T-cell (primary cell): ENCODE measurements around the gene BORCS8. TPM values are rescaled to one million over a fixed set of nuclear protein-coding genes. Genes with fewer than 3 reads are reported as not detected.

Experiments
- ATAC-seq, 4 experiments: fragments of 200-7000 bp in 3 of 4; fragments of 150-1000 bp in 1 of 4; cut with Tn5 transposase; replicated peaks in 1 of 4; 1 replicate in 3 of 4; 2 replicates in 1 of 4; pipeline ENCODE4 v1.10.0; 2021; ENCODE audit warnings: moderate library complexity in 3 of 4, mild to moderate bottlenecking in 2 of 4, moderate number of reproducible peaks in 1 of 4
- CTCF ChIA-PET, 2 donors: fragments of 300-600 bp; sonication (Branson Sonifier 250); formaldehyde crosslinking; loops; one replicate each; lab custom pipeline; 2022; ENCODE audit warnings: antibody characterized with exemption in 2 of 2; lab: Charles Lee
- POLR2A ChIA-PET, 2 donors: fragments of 300-600 bp; sonication (Branson Sonifier 250); formaldehyde crosslinking; loops; one replicate each; lab custom pipeline; 2022; ENCODE audit warnings: antibody characterized with exemption in 2 of 2; lab: Charles Lee
- DNase-seq, 35 experiments: peaks; one replicate each; pipeline versions ENCODE4 v3.0.0 to v3.0.0-alpha.2; 2013 to 2023
- H3K27ac ChIP-seq: one replicate; pipeline ENCODE4 v1.5.1; 2013; ENCODE audit warnings: low read length
- H3K27me3 ChIP-seq, 2 experiments: replicated peaks in 1 of 2; 1 replicate in 1 of 2; 2 replicates in 1 of 2; pipeline versions ENCODE4 v1.6.1 to v1.7.0; 2013; ENCODE audit warnings: low read length in 1 of 2, mixed read lengths in 1 of 2; ENCODE audit not compliant: control insufficient read depth in 2 of 2, insufficient read depth in 2 of 2; ENCODE audit errors: extremely low read depth in 1 of 2
- H3K36me3 ChIP-seq, 2 donors: 1 replicate in 1 of 2; 2 replicates in 1 of 2; pipeline versions ENCODE4 v1.6.1 to v1.7.0; 2013; ENCODE audit warnings: low read length in 1 of 2; ENCODE audit not compliant: control insufficient read depth in 2 of 2, insufficient read depth in 1 of 2; ENCODE audit errors: extremely low read depth in 1 of 2
- H3K4me1 ChIP-seq, 2 experiments: 1 replicate in 1 of 2; 2 replicates in 1 of 2; pipeline versions ENCODE4 v1.6.1 to v1.7.0; 2013; ENCODE audit warnings: low read length in 2 of 2, mixed read lengths in 1 of 2; ENCODE audit not compliant: insufficient read depth in 2 of 2, control insufficient read depth in 1 of 2; ENCODE audit errors: extremely low read depth in 1 of 2
- H3K4me3 ChIP-seq, 2 donors: 1 replicate in 1 of 2; 2 replicates in 1 of 2; pipeline versions ENCODE4 v1.5.1 to v1.7.0; 2013; ENCODE audit warnings: mild to moderate bottlenecking in 2 of 2, low read length in 1 of 2, moderate library complexity in 1 of 2; ENCODE audit not compliant: control insufficient read depth in 1 of 2; ENCODE audit errors: extremely low read depth in 1 of 2
- H3K9me3 ChIP-seq: 2 replicates; pipeline ENCODE4 v1.7.0; 2013
- H3K27ac Mint-ChIP-seq, 2 donors: one replicate each; pipeline ENCODE4 v1.8.0; 2020 to 2021; ENCODE audit warnings: mild to moderate bottlenecking in 2 of 2, mixed read lengths in 2 of 2
- H3K27me3 Mint-ChIP-seq, 2 donors: one replicate each; pipeline ENCODE4 v1.8.0; 2021 to 2022; ENCODE audit warnings: mixed read lengths in 2 of 2
- H3K36me3 Mint-ChIP-seq: one replicate; pipeline ENCODE4 v1.8.0; 2021; ENCODE audit warnings: mixed read lengths
- H3K4me1 Mint-ChIP-seq, 3 donors: one replicate each; pipeline ENCODE4 v1.8.0; 2020 to 2022; ENCODE audit warnings: mixed read lengths in 3 of 3, mild to moderate bottlenecking in 1 of 3
- H3K4me3 Mint-ChIP-seq, 3 donors: one replicate each; pipeline ENCODE4 v1.8.0; 2020 to 2022; ENCODE audit warnings: mild to moderate bottlenecking in 3 of 3, mixed read lengths in 3 of 3, moderate library complexity in 3 of 3
- H3K9me3 Mint-ChIP-seq, 3 donors: one replicate each; pipeline ENCODE4 v1.8.0; 2020 to 2022; ENCODE audit warnings: mixed read lengths in 3 of 3
- whole genome bisulfite sequencing: methylation state at CpG from one replicate; pipeline ENCODE4 v1.1.5; 2013; ENCODE audit warnings: missing lambda C conversion rate; ENCODE audit not compliant: insufficient coverage; 5-methylcytosine and 5-hydroxymethylcytosine counted together
- total RNA-seq, 35 experiments: library from RNA in 6 of 35; stranded (reverse) in 6 of 35; fragments of 120-200 nt in 1 of 35; gene quantifications; one replicate each; pipeline versions ENCODE4 v1.2.1 to v1.2.4 and lab custom pipeline; 2013 to 2026

BORCS8 gene
- total RNA-seq, 5 donors from 2014 or later (not counting 1 experiment from before 2014, with no cell fraction given) = 16.5 to 44.3 (median 35.5) TPM

DNA sequence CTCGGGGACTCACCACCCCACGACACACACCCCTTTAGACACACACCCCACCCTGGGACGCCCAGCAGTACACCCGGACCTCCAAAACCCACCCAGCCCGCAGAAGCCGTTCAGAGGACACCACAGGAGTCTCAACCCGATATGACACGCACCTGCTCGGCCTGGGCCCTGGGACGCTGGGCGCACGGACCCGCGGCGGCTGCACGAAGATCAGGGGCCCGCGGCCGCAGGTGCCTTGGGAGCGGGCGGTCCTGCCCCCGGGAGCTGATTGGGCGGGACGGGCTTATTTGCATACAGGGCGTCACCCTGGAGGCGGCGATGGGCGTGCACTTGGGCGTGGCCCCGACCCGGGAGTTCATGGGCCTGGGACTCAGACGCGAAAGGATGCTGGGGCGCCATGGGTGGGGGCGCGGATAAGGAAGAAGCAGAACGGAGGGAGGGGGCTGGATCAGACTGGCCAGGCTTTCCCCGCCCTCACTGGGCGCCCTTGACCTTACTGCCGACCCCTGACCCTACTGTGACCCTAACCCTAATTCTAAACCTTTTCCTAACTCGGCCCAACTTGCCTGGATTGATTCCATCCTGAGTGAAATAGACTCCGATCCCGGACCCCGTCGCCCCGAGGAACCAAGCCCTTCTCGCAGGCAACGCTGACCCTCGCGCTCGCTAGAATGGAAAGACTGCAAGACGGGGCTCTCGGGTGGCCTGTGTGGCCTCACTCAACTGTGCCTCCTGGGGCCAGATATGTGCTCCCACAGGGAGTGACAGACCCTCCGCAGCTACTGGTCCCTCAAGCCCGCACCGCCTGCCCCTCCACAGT, 21.7 kb downstream of the BORCS8 start, which contains the start of gene MEF2B:
Gene MEF2B, minus strand, starts transcription at position 211 of the 820 bp plus-strand sequence. CDS start 19,528 bp downstream, outside the sequence.
- Mint-ChIP-seq H3K27me3 (no peaks in the 10 kb centered on the region), H3K9me3 (no peaks in the 10 kb centered on the region), H3K4me3 (peak within 1 kb of the TSS; percentile 39 to 67 (median 60)), H3K27ac (peak within 1 kb of the TSS in 1 of 2 donors; percentile 34), H3K4me1 (peaks cover 15 to 22% (median 16%) of the 10 kb centered on the region in 3 donors), H3K36me3 (no peaks in the 10 kb centered on the region)
- POLR2A ChIA-PET = no interaction called here
- WGBS = 25% methylated on average over 54 of the region's 56 CpGs
- DNase-seq = peak; percentile 47 to 83 (median 74)
- Histone ChIP-seq H3K9me3 (no peaks in the 10 kb centered on the region), H3K4me3 (peak within 1 kb of the TSS in 1 of 2 donors; percentile 19), H3K27ac (no peak within 1 kb of the TSS), H3K4me1 (peaks cover 0 to 18% of the 10 kb centered on the region in 2 experiments), H3K36me3 (peaks cover 0 to 5% of the 10 kb centered on the region in 2 donors), H3K27me3 (peaks cover 0 to 19% of the 10 kb centered on the region in 2 experiments)
- CTCF ChIA-PET = interaction anchor here in 1 of 2 donors (0.6 kb wide), 1 partner anchor 21 kb away, joined by 5 read pairs; no protein-coding TSS in a partner anchor
- peak; percentile 88 to 99 (median 93) for ATAC-seq

DNA sequence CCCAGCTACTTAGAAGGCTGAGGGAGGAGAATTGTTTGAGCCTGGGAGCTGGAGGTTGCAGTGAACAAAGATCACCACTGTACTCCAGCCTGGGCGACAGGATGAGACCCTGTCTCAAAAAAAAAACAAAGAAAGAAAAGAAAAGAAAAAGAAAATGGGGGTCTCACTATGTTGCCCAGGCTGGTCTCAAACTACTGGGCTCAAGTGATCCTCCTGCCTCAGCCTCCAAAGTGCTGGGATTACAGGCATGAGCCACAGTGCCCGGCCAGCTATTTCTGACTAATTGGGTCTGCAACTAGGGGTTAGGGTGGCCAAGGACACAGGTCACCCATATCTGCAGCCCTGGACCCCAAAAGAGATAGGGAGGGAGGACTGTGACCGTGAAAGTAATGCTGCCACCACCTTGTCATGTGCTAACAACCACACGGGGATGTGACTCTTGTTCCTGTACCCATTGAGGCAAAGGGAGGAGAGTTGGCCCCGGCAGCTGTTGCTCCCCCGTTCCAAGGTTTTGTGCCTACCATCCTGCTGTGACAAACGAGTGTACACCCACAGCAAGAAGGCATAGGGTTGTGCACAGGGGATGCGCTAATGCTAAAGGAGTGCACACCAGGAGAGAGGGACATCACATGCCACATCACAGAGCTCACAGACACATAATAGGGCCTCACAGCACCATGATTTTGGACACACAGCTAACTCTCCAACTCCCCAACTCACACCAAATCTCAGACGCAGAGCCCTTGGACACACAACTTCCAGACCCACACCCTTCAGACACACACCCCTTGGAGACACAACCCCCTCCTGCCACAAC, 22.5 kb downstream of the BORCS8 start:
- H3K4me3 ChIP-seq = peak overlapping the region in 1 of 2 donors; percentile 19
- no peak overlapping the region for H3K27ac ChIP-seq
- Mint-ChIP-seq H3K27me3 (no peaks in the 10 kb centered on the region), H3K27ac (no peak overlapping the region), H3K9me3 (no peaks in the 10 kb centered on the region), H3K36me3 (no peaks in the 10 kb centered on the region), H3K4me3 (peak overlapping the region; percentile 39 to 67 (median 60)), H3K4me1 (peaks cover 15 to 19% (median 16%) of the 10 kb centered on the region in 3 donors)
- 97% methylated on average over 5 of the region's 9 CpGs for WGBS
- H3K4me1 ChIP-seq = peaks cover 0 to 13% of the 10 kb centered on the region in 2 experiments
- POLR2A ChIA-PET = no interaction called here
- CTCF ChIA-PET = interaction anchor here in 1 of 2 donors (0.6 kb wide), 2 partner anchors 22 to 190 kb away, joined by 4 to 5 read pairs; no protein-coding TSS in a partner anchor
- H3K27me3 ChIP-seq = peaks cover 0 to 19% of the 10 kb centered on the region in 2 experiments
- no peaks in the 10 kb centered on the region for H3K9me3 ChIP-seq
- DNase-seq = no peak
- ATAC-seq = peak in 1 of 4 experiments; percentile 4
- peaks cover 0 to 5% of the 10 kb centered on the region in 2 donors for H3K36me3 ChIP-seq

DNA sequence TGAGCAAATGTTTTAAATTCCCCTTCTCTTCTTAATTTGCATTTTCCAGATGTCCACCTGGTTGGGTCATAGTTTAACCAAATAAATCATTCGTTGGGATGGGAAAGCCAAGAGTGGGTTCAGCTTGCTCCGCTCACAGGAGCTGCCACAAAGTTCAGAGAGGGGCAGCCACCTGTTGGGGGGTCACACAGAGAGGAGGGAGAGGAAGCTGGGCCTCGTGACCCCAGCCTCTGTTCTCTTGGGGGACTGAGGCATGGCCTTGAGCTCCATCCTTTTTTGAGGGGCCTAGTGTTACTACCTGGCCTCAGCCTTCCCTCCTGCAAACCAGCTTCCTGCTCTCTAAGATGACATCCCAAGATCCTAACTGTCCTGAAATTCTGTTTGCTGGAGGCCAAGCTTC, 24.3 kb downstream of the BORCS8 start:
- Mint-ChIP-seq H3K4me3 (no peak overlapping the region), H3K4me1 (peaks cover 15 to 19% (median 16%) of the 10 kb centered on the region in 3 donors), H3K27ac (no peak overlapping the region), H3K36me3 (no peaks in the 10 kb centered on the region), H3K27me3 (no peaks in the 10 kb centered on the region), H3K9me3 (no peaks in the 10 kb centered on the region)
- Histone ChIP-seq H3K27ac (no peak overlapping the region), H3K9me3 (no peaks in the 10 kb centered on the region), H3K36me3 (peaks cover 0 to 5% of the 10 kb centered on the region in 2 donors), H3K4me3 (no peak overlapping the region), H3K27me3 (peaks cover 0 to 19% of the 10 kb centered on the region in 2 experiments), H3K4me1 (peaks cover 0 to 13% of the 10 kb centered on the region in 2 experiments)
- ATAC-seq (no peak), DNase-seq (no peak)
- ChIA-PET CTCF (interaction anchor here in 1 of 2 donors (0.7 kb wide), 1 partner anchor 269 kb away, joined by 3 read pairs; no protein-coding TSS in a partner anchor), POLR2A (no interaction called here)
- 94% methylated on average over 3 of the region's 3 CpGs for WGBS

DNA sequence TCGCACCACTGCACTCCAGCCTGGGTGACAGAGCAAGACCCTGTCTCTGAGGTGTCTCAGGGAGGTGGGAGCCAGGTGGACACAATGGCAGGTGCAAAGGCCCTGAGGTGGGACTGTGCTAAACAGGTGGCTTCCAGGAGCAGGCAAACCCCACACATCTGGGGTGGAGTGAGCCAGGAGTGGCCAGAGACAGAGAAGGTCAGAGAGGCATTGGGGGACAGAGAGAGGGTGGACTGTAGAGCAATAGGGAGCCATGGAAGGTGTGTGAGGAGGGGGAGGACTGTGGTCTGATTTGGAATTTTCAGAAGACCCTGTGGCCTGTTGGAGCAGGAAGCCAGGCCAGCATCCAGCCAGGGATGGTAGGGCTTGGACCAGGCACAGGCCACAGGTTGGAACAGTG, 26.6 kb downstream of the BORCS8 start:
- H3K36me3 Mint-ChIP-seq = no peaks in the 10 kb centered on the region
- H3K9me3 Mint-ChIP-seq = no peaks in the 10 kb centered on the region
- DNase-seq = no peak
- H3K4me3 Mint-ChIP-seq = no peak overlapping the region
- WGBS = 89% methylated on average over 1 of the region's 1 CpG
- H3K36me3 ChIP-seq = peaks cover 0 to 5% of the 10 kb centered on the region in 2 donors
- no peak overlapping the region for H3K27ac Mint-ChIP-seq
- ChIA-PET CTCF (no interaction called here), POLR2A (no interaction called here)
- no peaks in the 10 kb centered on the region for H3K27me3 Mint-ChIP-seq
- no peak for ATAC-seq
- H3K4me3 ChIP-seq = no peak overlapping the region
- H3K4me1 ChIP-seq = peaks cover 0 to 11% of the 10 kb centered on the region in 2 experiments
- no peak overlapping the region for H3K27ac ChIP-seq
- no peaks in the 10 kb centered on the region for H3K9me3 ChIP-seq
- peaks cover 0 to 8% of the 10 kb centered on the region in 2 experiments for H3K27me3 ChIP-seq
- peaks cover 11 to 17% (median 13%) of the 10 kb centered on the region in 3 donors for H3K4me1 Mint-ChIP-seq

DNA sequence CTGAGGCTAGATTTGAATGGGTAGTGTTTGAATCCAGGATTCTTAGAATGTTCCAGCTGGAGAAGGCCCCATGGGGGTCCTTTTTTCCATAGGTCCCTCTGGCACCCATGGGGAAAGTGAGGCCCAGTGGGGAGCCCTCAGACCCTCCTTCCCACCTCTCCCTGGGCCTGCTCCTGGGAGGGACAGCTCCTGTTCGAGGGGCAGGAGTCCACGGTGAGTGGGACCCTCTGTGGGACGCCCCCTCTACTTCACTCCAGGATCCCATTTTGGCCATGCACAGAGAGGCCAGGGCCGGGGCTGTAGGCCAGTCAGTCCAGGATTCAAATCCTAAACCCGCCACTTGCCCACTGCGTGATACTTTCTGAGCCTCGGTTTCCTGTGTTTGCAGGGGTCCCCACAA, 29.5 kb downstream of the BORCS8 start:
- DNase-seq = no peak
- H3K36me3 Mint-ChIP-seq = peaks cover 4% of the 10 kb centered on the region
- no peaks in the 10 kb centered on the region for H3K9me3 ChIP-seq
- no peak overlapping the region for H3K4me3 ChIP-seq
- no peaks in the 10 kb centered on the region for H3K27me3 Mint-ChIP-seq
- ChIA-PET CTCF (no interaction called here), POLR2A (no interaction called here)
- H3K9me3 Mint-ChIP-seq = no peaks in the 10 kb centered on the region
- peaks cover 2 to 7% (median 2%) of the 10 kb centered on the region in 3 donors for H3K4me1 Mint-ChIP-seq
- H3K36me3 ChIP-seq = peaks cover 0 to 5% of the 10 kb centered on the region in 2 donors
- 91% methylated on average over 7 of the region's 7 CpGs for WGBS
- no peak overlapping the region for H3K27ac Mint-ChIP-seq
- H3K27ac ChIP-seq = no peak overlapping the region
- no peaks in the 10 kb centered on the region for H3K27me3 ChIP-seq
- no peak overlapping the region for H3K4me3 Mint-ChIP-seq
- H3K4me1 ChIP-seq = no peaks in the 10 kb centered on the region
- ATAC-seq = no peak
